HG03442 (cell line): ENCODE results near the gene BABAM2.
A peak's percentile ranks its signal among the peaks of the same experiment; 100 is the strongest.
"Not testable (repeated sequence)": the region's sequence is repeated elsewhere in the genome, so short reads cannot be mapped to it uniquely, and the experiment has no call there.

Source experiments
- ATAC-seq: cut with Tn5 transposase; IDR thresholded peaks from one replicate; pipeline ENCODE4 v1.9.1; 2021; ENCODE audit warnings: mild to moderate bottlenecking, moderate library complexity; ENCODE audit not compliant: unreplicated experiment

The BABAM2 gene

GRCh38 chr2:28228434-28228995 is 338.0 kb downstream of the BABAM2 start:
- no peak for ATAC-seq

- no peak for ATAC-seq
Observed at GRCh38 chr2:28231110-28231631, 340.6 kb downstream of the BABAM2 start.

GRCh38 chr2:28232295-28232694 is 341.8 kb downstream of the BABAM2 start:
- ATAC-seq = no peak

GRCh38 chr2:28233164-28233676 is 342.7 kb downstream of the BABAM2 start:
- ATAC-seq = no peak

- ATAC-seq = no peak
Observed at GRCh38 chr2:28234807-28235206, 344.3 kb downstream of the BABAM2 start.

GRCh38 chr2:28239207-28239606 is 348.7 kb downstream of the BABAM2 start:
- ATAC-seq = no peak

GRCh38 chr2:28240937-28241336 is 350.4 kb downstream of the BABAM2 start:
- ATAC-seq = no peak

GRCh38 chr2:28247290-28247689 is 356.8 kb downstream of the BABAM2 start:
- ATAC-seq = no peak

GRCh38 chr2:28247734-28248133 is 357.2 kb downstream of the BABAM2 start:
- no peak for ATAC-seq

- ATAC-seq = no peak
Observed at GRCh38 chr2:28248511-28248910, 358.0 kb downstream of the BABAM2 start.

GRCh38 chr2:28250006-28250405 is 359.5 kb downstream of the BABAM2 start:
- ATAC-seq = no peak

- no peak for ATAC-seq
Observed at GRCh38 chr2:28251337-28251736, 360.8 kb downstream of the BABAM2 start.

- peak; percentile 72 for ATAC-seq
Observed at GRCh38 chr2:28252311-28252710, 361.8 kb downstream of the BABAM2 start.

- ATAC-seq = no peak
Observed at GRCh38 chr2:28253543-28253942, 363.0 kb downstream of the BABAM2 start.

GRCh38 chr2:28255231-28255630 is 364.7 kb downstream of the BABAM2 start:
- not testable (repeated sequence) for ATAC-seq

- ATAC-seq = no peak
Observed at GRCh38 chr2:28257182-28257581, 366.7 kb downstream of the BABAM2 start.

GRCh38 chr2:28259226-28259625 is 368.7 kb downstream of the BABAM2 start:
- ATAC-seq = not testable (repeated sequence)

GRCh38 chr2:28263690-28264089 is 373.2 kb downstream of the BABAM2 start:
- ATAC-seq = no peak

- ATAC-seq = no peak
Observed at GRCh38 chr2:28267282-28267681, 376.8 kb downstream of the BABAM2 start.

- ATAC-seq = no peak
Observed at GRCh38 chr2:28268386-28268785, 377.9 kb downstream of the BABAM2 start.

- ATAC-seq = no peak
Observed at GRCh38 chr2:28269019-28269784, 378.7 kb downstream of the BABAM2 start.
